Measurements from ENCODE around the gene CCHCR1. TPM values are rescaled to one million over a fixed set of nuclear protein-coding genes. Genes with fewer than 3 reads are reported as not detected.

CCHCR1 gene
- total and polyA plus RNA-seq, 9 of the 15 experiments (the other 6 are each of a cell fraction or from before 2014, with no cell fraction given) = 1.2 to 47.3 (median 32.0) TPM

GRCh38 chr6:31197559-31198305 lies 40.1 kb upstream of the CCHCR1 start (continued):
- TF ChIP-seq VEZF1 (CRISPR knock-in tag; IDR thresholded peaks at IDR 0.05) = peak; percentile 89
- TF ChIP-seq JUN (IDR thresholded peaks at IDR 0.05; ENCODE audit: borderline replicate concordance, low read depth, low read length) = peak; percentile 9; the same call in 1 of the 2 replicates
- TF ChIP-seq JUN (CRISPR knock-in tag; IDR thresholded peaks at IDR 0.05; ENCODE audit: borderline replicate concordance) = no peak
- no peak for TF ChIP-seq ZNF696 (CRISPR knock-in tag; conservative IDR thresholded peaks at IDR 0.05)
- no peak for TF ChIP-seq FOXO4 (CRISPR knock-in tag; IDR thresholded peaks at IDR 0.05)
- no peak for TF ChIP-seq IFI16 (CRISPR knock-in tag; IDR thresholded peaks at IDR 0.05)
- no peak for TF ChIP-seq ZNF518B (CRISPR knock-in tag; IDR thresholded peaks at IDR 0.05)
- peak; percentile 78 for TF ChIP-seq CEBPB (tag; IDR thresholded peaks at IDR 0.05)
- peak; percentile 65 for TF ChIP-seq KDM5B (IDR thresholded peaks at IDR 0.05; ENCODE audit: insufficient replicate concordance, low read depth, low read length)
- peak; percentile 18; the same call in 1 of the 2 replicates for TF ChIP-seq MTA1 (IDR thresholded peaks at IDR 0.05; ENCODE audit: borderline replicate concordance)
- TF ChIP-seq SMAD1 (IDR thresholded peaks at IDR 0.05; ENCODE audit: low read depth, low read length, partially characterized antibody) = peak; percentile 87
- TF ChIP-seq ZNF436 (CRISPR knock-in tag; IDR thresholded peaks at IDR 0.05) = no peak
- TF ChIP-seq CTBP1 (IDR thresholded peaks at IDR 0.05; ENCODE audit: borderline replicate concordance) = peak; percentile 29
- no peak for TF ChIP-seq DACH1 (IDR thresholded peaks at IDR 0.05; ENCODE audit: partially characterized antibody)
- TF ChIP-seq CBX1 (IDR thresholded peaks at IDR 0.05; ENCODE audit: low read depth) = no peak
- TF ChIP-seq ARNT (IDR thresholded peaks at IDR 0.05) = peak; percentile 23 to 43; a peak in 1 of 4 replicates
- TF ChIP-seq ZFP1 (CRISPR knock-in tag; IDR thresholded peaks at IDR 0.05) = no peak
